ENCODE results near the gene SCO2.

DNA sequence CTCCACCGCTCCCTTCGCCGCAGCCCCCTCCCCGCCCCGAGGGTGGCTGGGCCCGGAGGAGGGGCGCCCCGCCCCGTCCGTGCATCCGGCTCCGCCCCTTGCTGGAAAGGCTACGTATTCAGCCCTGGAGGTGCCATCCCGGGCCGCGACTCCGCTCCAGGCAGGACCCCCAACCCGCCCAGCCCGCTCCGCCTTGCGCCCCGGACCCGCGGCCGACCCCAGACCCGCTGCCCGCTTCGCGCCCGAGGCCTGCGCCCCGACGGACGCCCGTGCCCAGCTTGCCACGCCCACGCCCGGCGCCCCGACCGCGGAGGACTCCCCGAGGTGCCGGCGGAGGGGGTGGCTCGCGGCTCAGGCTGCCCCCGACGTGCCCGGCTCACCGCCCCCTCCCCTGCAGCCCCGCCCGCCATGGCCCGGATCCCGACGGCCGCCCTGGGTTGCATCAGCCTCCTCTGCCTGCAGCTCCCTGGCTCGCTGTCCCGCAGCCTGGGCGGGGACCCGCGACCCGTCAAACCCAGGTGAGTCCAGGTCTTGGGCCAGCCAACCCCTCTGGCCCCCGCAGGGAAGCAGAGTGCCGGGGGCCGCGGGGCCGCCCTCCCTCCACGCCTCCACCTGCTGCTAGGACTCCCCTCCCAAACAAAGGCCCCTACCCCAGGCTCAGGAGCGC is 43.8 kb downstream of the SCO2 start, which contains the start of gene ADM2:
- TF ChIP-seq CTCF (IDR thresholded peaks at IDR 0.05) (no peak), EP300 (IDR thresholded peaks at IDR 0.05) (no peak), POLR2A (IDR thresholded peaks at IDR 0.05) (no peak)

All from tibial nerve (tissue), 4 donors.